SK-MEL-5 (cell line): Measurements from ENCODE around the gene GMIP. TPM values are rescaled to one million over a fixed set of nuclear protein-coding genes. Genes with fewer than 3 reads are reported as not detected.
"Not testable (repeated sequence)": the region's sequence is repeated elsewhere in the genome, so short reads cannot be mapped to it uniquely, and the experiment has no call there.

Experiments used
- DNase-seq: peaks from one replicate; pipeline ENCODE4 v3.0.0-alpha.2; 2016; ENCODE audit warnings: low read depth, low spot score
- in situ Hi-C: cut with HindIII; loops from 2 replicates; pipeline ENCODE4 v1.10.0; 2016; ENCODE audit warnings: low sequenced_read_pairs, high pct_unique_total_duplicates, low pct_unique_long_range_greater_than_20kb
- polyA plus RNA-seq, 2 experiments: library from polyadenylated mRNA; depleted of rRNA; stranded (reverse); fragments of >200 nt; gene quantifications; 2 replicates each; pipeline ENCODE4 v1.2.3, GENCODE V29; 2015
- total RNA-seq: library from RNA; depleted of rRNA; stranded (reverse); fragments of >200 nt; shearing (Covaris generic); gene quantifications from 2 replicates; pipeline ENCODE4 v1.2.3, GENCODE V29; 2014; rRNA removed

GMIP gene, protein sequence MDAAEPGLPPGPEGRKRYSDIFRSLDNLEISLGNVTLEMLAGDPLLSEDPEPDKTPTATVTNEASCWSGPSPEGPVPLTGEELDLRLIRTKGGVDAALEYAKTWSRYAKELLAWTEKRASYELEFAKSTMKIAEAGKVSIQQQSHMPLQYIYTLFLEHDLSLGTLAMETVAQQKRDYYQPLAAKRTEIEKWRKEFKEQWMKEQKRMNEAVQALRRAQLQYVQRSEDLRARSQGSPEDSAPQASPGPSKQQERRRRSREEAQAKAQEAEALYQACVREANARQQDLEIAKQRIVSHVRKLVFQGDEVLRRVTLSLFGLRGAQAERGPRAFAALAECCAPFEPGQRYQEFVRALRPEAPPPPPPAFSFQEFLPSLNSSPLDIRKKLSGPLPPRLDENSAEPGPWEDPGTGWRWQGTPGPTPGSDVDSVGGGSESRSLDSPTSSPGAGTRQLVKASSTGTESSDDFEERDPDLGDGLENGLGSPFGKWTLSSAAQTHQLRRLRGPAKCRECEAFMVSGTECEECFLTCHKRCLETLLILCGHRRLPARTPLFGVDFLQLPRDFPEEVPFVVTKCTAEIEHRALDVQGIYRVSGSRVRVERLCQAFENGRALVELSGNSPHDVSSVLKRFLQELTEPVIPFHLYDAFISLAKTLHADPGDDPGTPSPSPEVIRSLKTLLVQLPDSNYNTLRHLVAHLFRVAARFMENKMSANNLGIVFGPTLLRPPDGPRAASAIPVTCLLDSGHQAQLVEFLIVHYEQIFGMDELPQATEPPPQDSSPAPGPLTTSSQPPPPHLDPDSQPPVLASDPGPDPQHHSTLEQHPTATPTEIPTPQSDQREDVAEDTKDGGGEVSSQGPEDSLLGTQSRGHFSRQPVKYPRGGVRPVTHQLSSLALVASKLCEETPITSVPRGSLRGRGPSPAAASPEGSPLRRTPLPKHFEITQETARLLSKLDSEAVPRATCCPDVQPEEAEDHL
- total RNA-seq: 1.7 and 4.3 TPM in 2 replicates
- 13.3 and 23.6 TPM in 2 replicates for polyA plus RNA-seq (2015; cell fraction: cytosol; rRNA removed)
- 21.4 and 36.2 TPM in 2 replicates for polyA plus RNA-seq (2015; cell fraction: nucleus; rRNA removed)

DNA sequence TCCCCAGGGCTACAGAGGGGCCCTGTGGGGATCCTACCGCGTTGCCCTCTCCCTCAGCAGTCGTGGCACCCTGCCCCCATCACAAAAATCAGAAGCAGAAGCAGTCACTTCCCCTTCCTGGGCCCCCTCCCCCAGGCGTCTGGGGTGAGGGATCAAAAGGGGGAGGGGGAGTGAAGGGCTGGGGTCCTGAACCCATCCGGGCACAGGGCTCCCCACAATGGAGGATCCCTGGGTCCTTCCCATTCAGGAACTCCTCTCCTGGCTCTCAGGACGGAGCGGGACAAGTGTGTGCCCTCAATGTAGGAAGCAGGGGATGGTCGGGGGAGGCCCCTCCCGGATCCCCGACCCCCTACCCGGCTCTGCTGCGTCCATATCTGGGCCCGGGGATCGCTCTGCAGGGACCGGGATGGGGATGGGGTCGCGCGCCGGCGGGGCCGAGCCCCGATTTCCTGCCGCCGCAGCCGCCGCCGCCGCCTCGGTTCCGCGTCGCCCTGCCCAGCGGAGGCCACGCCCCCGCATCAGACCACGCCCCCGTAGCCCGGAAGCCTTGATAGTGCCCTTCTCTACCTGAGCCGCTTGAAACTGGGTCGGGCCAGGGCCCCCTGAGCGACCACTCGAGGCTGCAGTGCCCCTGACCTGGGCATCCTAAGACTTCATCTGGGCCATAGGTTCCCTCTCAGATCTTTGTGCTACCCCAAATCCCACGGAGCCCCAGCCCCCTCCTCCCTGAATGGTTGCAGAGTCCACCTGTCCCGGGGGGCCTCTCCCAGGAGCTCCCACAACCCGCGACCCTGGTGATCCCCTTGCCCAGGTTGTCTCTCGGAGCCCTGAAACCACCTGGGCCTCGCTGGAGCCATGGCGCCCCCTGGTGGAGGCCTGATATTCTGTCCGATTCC, at the start of gene GMIP:
GMIP (minus strand) TSS at position 500 of the 896 bp plus-strand sequence; CDS start at position 372, 128 bp downstream.
- in situ Hi-C loops: no loop called here
- peak; percentile 52 for DNase-seq

DNA sequence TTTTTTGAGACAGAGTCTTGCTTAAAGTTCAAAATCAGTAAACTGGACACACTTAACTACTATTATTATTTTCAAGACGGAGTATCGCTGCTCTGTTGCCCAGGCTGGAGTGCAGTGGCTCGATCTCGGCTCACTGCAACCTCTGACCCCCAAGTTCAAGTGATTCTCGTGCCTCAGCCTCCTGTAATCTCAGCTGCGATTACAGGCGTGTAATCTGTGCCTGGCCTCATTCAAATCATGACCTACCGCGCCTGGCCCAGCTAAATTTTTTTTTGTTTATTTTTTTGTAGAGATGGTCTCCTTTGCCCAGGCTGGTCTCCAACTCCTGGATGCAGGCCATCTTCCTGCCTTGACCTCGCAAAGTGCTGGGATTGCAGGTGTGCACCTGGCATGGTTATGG, 48.2 kb upstream of the GMIP start:
- in situ Hi-C loops: no loop called here
- no peak for DNase-seq

DNA sequence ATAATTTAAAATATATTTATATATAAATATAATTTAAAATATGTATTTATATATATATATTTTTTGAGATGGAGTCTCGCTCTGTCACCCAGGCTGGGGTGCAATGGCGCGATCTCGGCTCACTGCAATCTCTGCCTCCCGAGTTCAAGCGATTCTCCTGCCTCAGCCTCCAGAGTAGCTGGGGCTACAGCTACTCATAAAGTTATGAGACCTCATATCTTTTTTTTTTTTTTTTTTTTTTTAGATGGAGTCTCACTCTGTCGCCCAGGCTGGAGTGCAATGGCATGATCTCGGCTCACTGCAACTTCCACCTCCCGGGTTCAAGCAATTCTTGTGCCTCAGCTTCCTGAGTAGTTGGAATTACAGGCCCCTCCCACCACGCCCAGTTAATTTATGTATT, 45.6 kb upstream of the GMIP start:
- in situ Hi-C loops, DNase-seq: not testable (repeated sequence)

DNA sequence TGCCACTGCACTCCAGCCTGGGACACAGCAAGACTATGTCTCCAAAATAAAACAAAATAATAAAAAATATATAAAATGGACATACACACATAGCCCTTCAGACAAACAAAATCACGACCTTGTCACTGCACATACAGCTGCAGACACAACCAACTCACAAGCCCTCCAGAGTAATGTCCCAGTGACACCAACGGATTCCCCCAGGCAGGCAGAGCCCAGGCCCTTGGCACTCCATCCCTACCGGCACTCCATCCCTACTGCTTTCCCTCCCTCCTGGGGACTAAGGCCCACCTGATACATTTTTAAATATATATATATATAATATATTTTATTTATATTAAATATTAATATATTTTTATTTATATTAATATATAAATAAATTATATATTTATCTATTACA, 43.6 kb upstream of the GMIP start:
- in situ Hi-C loops: no loop called here
- no peak for DNase-seq

DNA sequence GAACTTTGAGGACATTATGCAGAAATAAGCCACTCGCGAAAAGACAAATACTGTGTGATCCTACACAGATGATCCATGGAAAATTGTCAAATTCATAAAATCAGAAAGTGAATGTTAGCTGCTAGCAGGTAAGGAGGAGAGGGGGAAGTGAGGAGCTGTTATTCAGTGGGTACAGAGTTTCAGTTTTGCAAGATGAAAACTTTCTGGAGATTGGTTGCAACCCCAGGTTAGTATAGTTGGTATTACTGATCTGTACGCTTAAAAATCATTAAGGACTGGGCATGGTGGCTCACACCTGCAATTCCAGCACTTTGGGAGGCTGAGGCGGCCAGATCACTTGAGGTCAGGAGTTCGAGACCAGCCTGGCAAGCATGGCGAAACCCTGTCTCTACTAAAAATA, 43.1 kb upstream of the GMIP start:
- DNase-seq: no peak
- in situ Hi-C loops: no loop called here

DNA sequence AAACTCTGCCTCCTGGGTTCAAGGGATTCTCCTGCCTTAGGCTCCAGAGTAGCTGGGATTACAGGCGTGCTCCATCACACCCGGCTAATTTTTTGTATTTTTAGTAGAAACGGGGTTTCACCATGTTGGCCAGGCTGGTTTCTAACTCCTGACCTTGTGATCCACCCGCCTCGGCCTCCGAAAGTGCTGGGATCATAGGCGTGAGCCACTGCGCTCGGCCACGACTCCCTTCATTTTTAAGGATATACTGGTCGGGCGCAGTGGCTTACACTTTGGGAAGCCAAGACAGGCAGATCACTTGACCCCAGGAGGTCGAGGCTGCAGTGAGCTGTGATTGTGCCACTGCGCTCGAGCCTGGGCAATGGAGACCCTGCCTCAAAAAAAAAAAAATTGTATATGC, 42.7 kb upstream of the GMIP start:
- in situ Hi-C loops, DNase-seq: not testable (repeated sequence)

DNA sequence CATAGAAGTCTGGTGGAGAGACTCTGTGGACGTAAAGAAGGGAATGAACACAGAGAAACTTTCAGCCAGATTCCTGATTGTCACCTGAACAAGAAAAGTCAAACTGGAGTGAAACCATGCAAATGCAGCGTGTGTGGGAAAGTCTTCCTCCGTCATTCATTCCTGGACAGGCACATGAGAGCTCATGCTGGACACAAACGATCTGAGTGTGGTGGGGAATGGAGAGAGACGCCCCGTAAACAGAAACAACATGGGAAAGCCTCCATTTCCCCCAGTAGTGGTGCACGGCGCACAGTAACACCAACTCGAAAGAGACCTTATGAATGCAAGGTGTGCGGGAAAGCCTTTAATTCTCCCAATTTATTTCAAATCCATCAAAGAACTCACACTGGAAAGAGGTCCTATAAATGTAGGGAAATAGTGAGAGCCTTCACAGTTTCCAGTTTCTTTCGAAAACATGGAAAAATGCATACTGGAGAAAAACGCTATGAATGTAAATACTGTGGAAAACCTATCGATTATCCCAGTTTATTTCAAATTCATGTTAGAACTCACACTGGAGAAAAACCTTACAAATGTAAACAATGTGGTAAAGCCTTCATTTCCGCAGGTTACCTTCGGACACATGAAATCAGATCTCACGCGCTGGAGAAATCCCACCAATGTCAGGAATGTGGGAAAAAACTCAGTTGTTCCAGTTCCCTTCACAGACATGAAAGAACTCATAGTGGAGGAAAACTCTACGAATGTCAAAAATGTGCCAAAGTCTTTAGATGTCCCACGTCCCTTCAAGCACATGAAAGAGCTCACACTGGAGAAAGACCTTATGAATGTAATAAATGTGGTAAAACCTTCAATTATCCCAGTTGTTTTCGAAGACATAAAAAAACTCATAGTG, 36.0 kb upstream of the GMIP start:
- in situ Hi-C loops: no loop called here
- no peak for DNase-seq

DNA sequence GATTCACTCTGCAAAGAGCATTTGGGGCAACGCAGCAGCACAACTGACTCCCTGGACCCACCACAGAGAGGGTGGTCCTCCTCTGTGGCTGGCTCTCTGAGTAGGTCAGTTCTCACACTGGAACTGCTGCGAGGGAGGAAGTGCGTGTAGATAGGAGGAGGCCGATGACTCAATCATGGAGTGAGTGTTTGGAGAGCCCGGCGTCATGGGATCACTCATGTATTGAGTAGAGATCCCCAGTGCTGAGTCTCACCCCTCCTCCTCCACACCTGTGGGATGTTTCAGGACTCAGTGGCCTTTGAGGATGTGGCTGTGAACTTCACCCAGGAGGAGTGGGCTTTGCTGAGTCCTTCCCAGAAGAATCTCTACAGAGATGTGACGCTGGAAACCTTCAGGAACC, 34.1 kb upstream of the GMIP start:
- no peak for DNase-seq
- in situ Hi-C loops: no loop called here

DNA sequence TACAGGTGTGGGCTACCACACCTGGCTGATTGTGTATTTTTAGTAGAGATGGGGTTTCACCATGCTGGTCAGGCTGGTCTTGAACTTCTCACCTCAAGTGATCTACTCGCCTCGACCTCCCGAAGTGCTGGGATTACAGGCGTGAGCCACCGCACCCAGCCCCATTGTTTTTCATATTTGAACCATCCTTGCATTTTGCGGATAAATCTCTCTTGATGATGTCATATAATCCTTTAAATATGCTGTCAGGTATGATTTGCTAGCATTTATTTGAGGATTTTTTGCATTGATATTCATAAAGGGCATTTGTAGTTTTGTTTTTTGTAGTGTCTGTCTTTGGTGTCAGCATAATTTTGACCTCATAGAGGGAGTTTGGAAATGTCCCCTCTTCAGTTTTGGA, 30.9 kb upstream of the GMIP start:
- DNase-seq: no peak
- in situ Hi-C loops: no loop called here

DNA sequence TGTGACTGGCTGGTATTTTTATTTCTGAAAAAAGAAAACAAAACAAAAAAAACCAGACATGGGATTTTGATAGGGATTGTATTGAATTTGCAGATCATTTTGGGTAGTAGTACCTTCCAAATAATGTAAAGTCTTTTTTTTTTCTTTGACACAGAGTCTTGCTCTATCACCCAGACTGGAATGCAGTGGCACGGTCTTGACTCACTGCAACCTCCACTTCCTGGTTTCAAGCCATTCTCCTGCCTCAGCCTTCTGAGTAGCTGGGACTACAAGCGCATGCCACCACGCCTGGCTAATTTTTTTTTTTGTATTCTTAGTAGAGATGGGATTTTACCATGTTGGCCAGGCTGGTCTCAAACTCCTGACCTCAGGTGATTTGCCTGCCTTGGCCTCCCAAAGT, 29.4 kb upstream of the GMIP start:
- in situ Hi-C loops: no loop called here
- DNase-seq: no peak

DNA sequence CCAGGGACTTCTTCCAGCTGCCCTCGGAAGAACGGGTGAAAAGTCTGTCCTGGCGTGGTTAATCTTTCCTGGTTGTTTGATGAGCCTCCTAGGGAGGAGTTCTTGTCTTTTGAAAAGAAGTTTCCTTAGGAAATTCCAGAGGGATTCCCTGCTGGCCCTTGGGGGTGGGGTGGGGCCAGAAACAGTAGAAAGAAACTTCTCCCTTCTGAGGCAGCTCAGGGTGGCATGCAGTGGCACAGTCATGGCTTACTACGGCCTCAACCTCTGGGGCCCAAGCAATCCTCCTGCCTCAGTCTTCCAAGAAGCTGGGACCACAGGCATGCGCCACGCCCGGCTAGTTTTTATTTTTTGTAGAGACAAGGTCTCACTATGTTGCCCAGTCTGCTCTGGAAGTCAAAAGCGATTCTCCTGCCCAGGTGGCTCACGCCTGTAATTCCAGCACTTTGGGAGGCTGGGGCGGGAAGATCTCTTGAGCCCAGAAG, 26.7 kb upstream of the GMIP start:
- DNase-seq: no peak
- in situ Hi-C loops: no loop called here

DNA sequence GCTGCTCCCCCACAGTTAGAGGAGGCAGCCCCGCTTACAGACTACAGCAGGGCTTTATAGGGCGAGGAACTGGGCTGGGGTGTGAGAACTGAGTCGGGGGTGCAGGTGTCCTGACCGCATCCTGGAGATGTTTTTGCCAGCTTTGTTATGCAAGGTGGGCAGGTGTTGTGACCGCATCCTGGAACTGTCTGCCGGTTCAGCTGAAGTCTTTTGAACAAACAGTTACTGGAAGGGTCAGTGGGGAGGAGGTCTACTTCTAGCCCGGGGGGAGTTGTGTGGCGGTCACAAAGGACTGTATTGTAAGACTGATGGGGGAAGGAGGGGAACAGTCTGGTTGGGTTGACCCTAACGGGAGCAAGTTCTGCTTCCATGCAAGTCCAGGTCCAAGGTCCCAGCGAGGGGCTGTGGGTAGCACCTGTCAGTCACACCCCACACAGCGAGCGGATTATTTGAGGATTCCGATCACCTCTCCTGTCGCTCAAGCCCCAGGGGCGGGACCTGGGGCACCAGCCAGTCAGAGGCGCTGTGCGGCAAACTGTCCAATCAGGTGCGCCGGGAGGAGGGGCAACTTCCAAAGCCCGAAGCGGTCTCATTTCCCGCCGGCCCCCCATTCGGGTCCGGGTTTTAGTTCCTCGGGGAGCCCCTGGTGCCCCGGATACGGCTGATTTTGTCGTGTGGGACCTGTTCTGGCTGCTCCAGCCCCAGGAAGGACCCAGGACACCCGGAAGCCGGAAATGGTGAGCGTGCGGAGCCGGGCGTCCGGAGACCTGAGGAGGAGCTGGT, 25.0 kb upstream of the GMIP start, which contains the start of gene ZNF101:
ZNF101 (plus strand) TSS at position 610 of the 783 bp plus-strand sequence; CDS start at position 735, 125 bp downstream.
- in situ Hi-C loops: no loop called here
- peak; percentile 84 for DNase-seq

DNA sequence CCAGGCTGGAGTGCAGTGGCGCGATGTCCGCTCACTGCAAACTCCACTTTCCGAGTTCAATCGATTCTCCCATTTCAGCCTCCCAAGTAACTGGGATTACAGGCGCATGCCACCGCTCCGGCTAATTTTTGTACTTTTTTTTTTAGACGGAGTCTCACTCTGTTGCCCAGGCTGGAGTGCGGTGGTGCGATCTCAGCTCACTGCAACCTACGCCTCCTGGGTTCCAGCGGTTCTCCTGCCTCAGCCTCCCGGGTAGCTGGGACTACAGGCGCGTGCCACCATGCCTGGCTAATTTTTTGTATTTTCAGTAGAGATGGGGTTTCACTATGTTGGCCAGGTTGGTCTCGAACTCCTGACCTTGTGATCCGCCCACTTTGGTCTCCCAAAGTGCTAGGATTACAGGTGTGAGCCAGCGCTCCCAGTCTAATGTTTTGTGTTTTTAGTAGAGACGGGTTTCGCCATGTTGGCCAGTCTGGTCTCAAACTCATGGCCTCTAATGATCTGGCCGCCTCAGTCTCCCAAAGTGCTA, 22.0 kb upstream of the GMIP start:
- DNase-seq, in situ Hi-C loops: not testable (repeated sequence)

DNA sequence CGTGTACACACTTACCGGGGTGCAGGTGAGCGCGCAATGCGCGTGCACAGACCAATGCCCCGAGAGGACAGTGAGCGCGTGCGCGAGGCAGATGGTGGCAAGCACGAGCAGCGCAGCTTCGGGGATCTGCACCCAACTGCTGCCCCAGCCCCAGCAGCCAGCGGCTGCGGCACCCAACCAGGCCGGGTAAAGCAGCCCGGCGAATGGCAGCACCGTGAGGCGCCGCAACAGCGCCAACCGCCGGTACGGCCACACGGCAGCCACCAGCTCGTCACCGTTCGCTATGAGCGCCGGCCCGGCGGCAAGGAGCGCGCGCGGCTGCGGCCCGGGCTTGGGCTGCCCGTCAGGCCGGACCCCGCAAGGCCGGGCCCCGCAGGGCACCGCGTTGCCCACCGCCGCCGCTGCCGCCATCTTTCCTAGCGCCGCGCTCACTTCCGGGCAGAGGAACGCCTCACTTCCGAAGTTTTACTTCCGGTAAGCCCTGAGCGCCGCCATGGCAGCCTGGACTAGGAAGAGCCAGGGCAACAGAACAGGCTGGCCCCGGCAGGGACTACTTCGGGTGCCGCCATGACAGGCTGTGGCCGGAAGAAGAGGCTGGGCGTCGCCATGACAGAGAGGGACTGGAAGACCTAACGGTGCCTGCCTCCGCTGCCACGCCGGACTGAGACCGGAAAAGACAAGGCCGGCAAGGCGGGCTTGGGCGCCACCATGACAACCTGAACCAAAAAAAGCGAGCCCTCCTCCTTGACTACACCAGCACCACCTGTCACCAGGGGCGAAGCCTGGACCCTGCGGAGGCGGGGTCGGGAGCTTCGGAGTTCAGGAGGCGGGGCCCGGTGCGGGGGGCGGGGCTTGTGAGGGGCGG, 20.0 kb upstream of the GMIP start, which contains the start of gene ATP13A1:
ATP13A1 (minus strand) TSS at position 421 of the 865 bp plus-strand sequence; CDS start at position 411, 10 bp downstream.
- peak; percentile 96 for DNase-seq
- in situ Hi-C loops: no loop called here
